Measurements from ENCODE around the gene SUGCT.

The SUGCT gene

DNA sequence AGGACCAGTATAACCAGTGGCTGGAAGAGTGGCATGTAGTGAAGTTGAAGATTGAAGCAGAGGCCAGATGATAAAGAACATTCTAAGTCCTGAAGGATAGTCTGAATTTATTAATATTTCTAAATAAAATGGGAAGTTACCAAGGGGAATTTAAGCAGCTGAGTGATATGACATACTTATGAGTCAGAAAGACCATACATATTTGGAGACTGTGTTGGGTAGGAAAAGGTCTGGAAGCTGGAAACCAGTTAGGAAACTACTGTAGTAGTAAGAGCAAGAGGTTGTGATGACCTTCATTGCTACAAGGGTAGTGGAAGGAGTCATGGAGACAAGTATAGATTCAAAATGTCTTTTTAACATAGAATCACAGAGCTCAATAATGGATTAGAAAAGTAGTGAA lies 752.3 kb downstream of the SUGCT start:
- no peak for DNase-seq (ENCODE audit: low read depth in 2 of 2, low spot score in 1 of 2)

- DNase-seq (ENCODE audit: low read depth in 2 of 2, low spot score in 1 of 2) = no peak
Observed at GRCh38 chr7:40888499-40888898, 753.7 kb downstream of the SUGCT start.

DNA sequence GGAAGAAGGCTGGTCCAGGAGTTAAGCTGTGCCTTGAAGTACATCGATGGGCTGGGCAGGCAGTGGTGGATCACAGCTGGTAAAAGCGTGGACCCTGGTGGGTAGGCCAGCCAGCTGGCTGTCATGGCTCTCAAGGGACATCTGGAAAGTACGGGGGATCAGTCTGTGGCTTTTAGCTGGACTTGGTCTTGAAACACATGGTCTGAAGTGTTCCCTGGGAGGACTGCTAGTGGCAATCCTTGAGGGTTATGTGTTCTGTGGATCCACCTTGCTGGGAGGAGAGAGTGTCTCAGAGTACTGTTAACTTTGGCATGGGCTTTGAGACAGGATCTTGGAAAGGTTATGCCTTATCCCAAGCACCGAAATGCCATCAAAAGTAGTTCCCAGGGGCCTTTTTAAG lies 754.3 kb downstream of the SUGCT start:
- DNase-seq (ENCODE audit: low read depth in 2 of 2, low spot score in 1 of 2) = no peak

- no peak for DNase-seq (ENCODE audit: low read depth in 2 of 2, low spot score in 1 of 2)
Observed at GRCh38 chr7:40889539-40889938, 754.7 kb downstream of the SUGCT start.

- no peak for DNase-seq (ENCODE audit: low read depth in 2 of 2, low spot score in 1 of 2)
Observed at GRCh38 chr7:40890088-40890692, 755.4 kb downstream of the SUGCT start.

- no peak for DNase-seq (ENCODE audit: low read depth in 2 of 2, low spot score in 1 of 2)
Observed at GRCh38 chr7:40891232-40891631, 756.4 kb downstream of the SUGCT start.

DNA sequence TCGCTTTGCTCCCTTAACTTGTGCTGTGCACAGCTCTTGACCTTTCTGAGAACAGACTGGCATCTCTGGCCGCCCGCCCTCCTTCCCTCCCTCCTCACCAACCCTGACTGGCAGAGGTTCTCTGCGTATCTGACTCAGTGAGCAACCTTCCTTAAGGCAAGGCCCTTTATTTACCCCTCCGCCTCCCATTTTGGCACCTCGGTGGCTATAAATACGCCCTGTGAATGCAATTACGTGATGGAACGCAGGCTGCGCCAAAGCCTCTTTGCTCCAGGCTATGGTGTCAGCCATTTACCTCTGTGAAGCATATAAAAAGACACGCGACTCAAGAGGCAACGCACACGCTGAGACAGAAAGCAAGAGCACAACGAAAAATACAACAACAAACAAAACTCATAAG lies 764.3 kb downstream of the SUGCT start:
- no peak for DNase-seq (ENCODE audit: low read depth in 2 of 2, low spot score in 1 of 2)

DNA sequence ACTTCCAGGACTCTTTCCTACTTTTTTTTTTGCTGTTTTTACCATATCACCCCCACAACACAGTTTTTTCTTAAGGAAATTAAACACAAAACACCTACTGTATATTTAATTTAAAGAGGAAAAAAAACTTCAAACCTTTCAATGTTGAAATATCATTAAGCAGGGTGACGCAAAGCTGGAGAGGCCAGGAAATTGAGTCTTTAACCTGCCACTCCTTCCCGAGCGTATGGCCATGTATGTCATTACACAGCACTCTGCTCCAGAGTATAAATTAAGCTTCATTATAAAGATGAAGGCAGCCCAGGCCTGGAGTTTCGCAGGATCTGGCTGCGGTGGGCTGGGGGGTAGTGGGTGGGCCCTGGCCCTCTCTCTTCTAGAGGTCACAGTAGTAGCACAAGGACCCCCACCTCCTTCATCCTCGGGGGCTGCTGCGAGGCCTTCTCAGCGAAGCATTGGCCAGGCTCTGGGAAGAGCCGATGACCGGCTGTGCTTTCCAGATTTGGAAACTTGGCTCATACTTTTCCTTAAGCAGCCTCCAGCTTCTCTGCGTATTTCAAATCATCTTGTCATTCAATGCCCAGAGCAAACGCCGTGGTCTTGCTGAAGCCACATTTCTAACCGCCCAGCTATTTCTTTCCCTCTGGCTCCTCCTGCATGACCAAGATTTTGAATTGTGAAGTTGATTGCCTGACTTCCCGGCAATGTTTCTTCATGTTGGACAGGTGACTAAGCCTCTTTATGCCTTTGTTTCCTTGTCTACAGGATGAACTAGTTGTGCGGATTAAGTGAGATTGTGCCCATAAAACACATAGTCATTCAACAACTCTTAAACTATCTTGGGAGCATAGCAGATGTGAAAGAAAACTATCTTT lies 765.1 kb downstream of the SUGCT start:
- DNase-seq (ENCODE audit: low read depth in 2 of 2, low spot score in 1 of 2) = no peak

DNA sequence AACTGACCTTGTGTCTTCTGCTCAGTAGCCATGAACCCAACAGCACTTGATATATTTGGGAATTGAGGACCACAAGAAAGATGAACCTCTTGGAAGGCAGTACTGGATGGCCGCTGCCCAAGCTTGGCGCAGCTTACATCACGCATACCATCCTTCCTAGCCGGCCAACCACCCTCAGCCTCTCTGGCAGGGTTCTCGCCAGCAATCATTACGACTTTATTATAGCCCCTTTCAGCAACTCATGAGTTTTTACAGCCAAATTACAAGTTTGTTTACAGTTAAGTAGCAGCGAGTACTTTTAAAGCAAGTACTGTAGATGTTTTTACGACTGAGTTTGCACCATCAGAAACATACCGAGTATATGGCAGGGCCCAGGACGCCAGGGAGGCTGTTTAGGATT lies 769.1 kb downstream of the SUGCT start:
- no peak for DNase-seq (ENCODE audit: low read depth in 2 of 2, low spot score in 1 of 2)

GRCh38 chr7:40907286-40907685 lies 772.5 kb downstream of the SUGCT start:
- no peak for DNase-seq (ENCODE audit: low read depth in 2 of 2, low spot score in 1 of 2)

GRCh38 chr7:40909346-40909980 lies 774.7 kb downstream of the SUGCT start:
- DNase-seq (ENCODE audit: low read depth in 2 of 2, low spot score in 1 of 2) = no peak

Data from stimulated activated CD8-positive, alpha-beta memory T cell treated with anti-CD3 and anti-CD28 coated beads, Interleukin-4, amount 100 ng/mL, for 4 hours (primary cell).